ENCODE results near the gene PRKAG2. TPM values are rescaled to one million over a fixed set of nuclear protein-coding genes. Genes with fewer than 3 reads are reported as not detected.

Gene PRKAG2
- total and polyA plus RNA-seq, 2 of the 8 experiments (the other 6 are each of a cell fraction or from before 2014, with no cell fraction given) = 7.5 to 18.1 TPM

- Histone ChIP-seq H2BK12ac (ENCODE audit: low read depth, low read length) (no peak overlapping the region), H2BK20ac (ENCODE audit: low read length) (no peak overlapping the region), H3K4ac (replicated peaks; ENCODE audit: insufficient read length, low read depth, low read length) (no peak overlapping the region), H3K23me2 (ENCODE audit: low read depth, low read length) (peaks cover 3% of the 10 kb centered on the region), H3K27ac (ENCODE audit: low read depth, low read length) (no peak overlapping the region), H4K20me1 (replicated peaks in 1 of 2; ENCODE audit: control insufficient read depth in 1 of 2, insufficient read depth in 2 of 2, low read length in 2 of 2) (no peaks in the 10 kb centered on the region), H3K4me3 (ENCODE audit: extremely low read depth in 1 of 4, insufficient read depth in 2 of 4, low read depth in 3 of 4, low read length in 4 of 4) (no peak overlapping the region), H2AK5ac (ENCODE audit: low read depth, low read length) (no peak overlapping the region), H4K5ac (ENCODE audit: insufficient read length, low read depth, low read length) (no peak overlapping the region), H3K9ac (replicated peaks in 1 of 4; ENCODE audit: extremely low read depth in 1 of 4, low read depth in 3 of 4, low read length in 3 of 4) (no peak overlapping the region), H3K79me2 (ENCODE audit: control insufficient read depth in 1 of 2, insufficient read depth in 2 of 2, low read length in 2 of 2) (no peaks in the 10 kb centered on the region), H3K56ac (replicated peaks; ENCODE audit: insufficient read length, low read depth, low read length) (no peak overlapping the region), H2BK5ac (ENCODE audit: low read depth, low read length) (no peak overlapping the region), H2BK15ac (ENCODE audit: low read length) (no peak overlapping the region), H2BK120ac (replicated peaks; ENCODE audit: low read depth, low read length) (no peak overlapping the region), H3K27me3 (replicated peaks in 1 of 4; ENCODE audit: control insufficient read depth in 3 of 4, extremely low read depth in 1 of 4, insufficient read depth in 3 of 4, low read length in 3 of 4) (peaks cover 0 to 6% (median 3%) of the 10 kb centered on the region in 4 experiments; a peak in 4 of 7 replicates), H3K4me2 (ENCODE audit: insufficient read depth in 1 of 2, low read depth in 2 of 2, low read length in 2 of 2) (no peak overlapping the region), H3K4me1 (replicated peaks in 1 of 4; ENCODE audit: control insufficient read depth in 3 of 4, insufficient read depth in 4 of 4, low read length in 3 of 4) (peaks cover 0 to 5% (median 2%) of the 10 kb centered on the region in 4 experiments; a peak in 2 of 7 replicates), H3K23ac (ENCODE audit: insufficient read length) (no peak overlapping the region), H3K36me3 (ENCODE audit: control insufficient read depth in 2 of 4, insufficient read depth in 4 of 4, low read length in 3 of 4) (no peaks in the 10 kb centered on the region), H4K8ac (ENCODE audit: extremely low read depth, insufficient read depth, low read length) (peak overlapping the region; percentile 57; the same call in 1 of the 2 replicates), H2AFZ (ENCODE audit: low read length) (no peak overlapping the region), H4K91ac (replicated peaks; ENCODE audit: insufficient read length, low read length) (no peak overlapping the region), H3K14ac (ENCODE audit: insufficient read length) (no peak overlapping the region), H3K79me1 (ENCODE audit: low read depth, low read length) (no peaks in the 10 kb centered on the region), H3K18ac (ENCODE audit: extremely low read depth, low read length) (no peak overlapping the region), H3K9me3 (ENCODE audit: insufficient read depth in 2 of 2, low read depth in 1 of 2, low read length in 1 of 2) (peaks cover 6 to 10% of the 10 kb centered on the region in 2 experiments; a peak in 2 of 4 replicates)
- ChIA-PET CTCF (ENCODE audit: partially characterized antibody) (interaction anchor here (1.1 to 5.0 kb wide), 17 partner anchors 9 to 410 kb away, joined by 3 to 57 read pairs (median 6); no protein-coding TSS in a partner anchor), POLR2A (ENCODE audit: partially characterized antibody) (no interaction called here)
- FAIRE-seq (no peak), DNase-seq (ENCODE audit: low read depth in 1 of 2, low spot score in 2 of 2) (no peak)
- WGBS, 2 experiments (ENCODE audit: extremely low coverage in 1 of 2, insufficient coverage in 1 of 2, insufficient read length in 1 of 2, insufficient replicate concordance in 2 of 2, low coverage in 1 of 2, low lambda C conversion rate in 2 of 2, missing lambda C conversion rate in 1 of 2) = 92% methylated on average over 21 of the region's 22 CpGs; no CpG with 5 or more reads in 1 of the 2 experiments
- TF ChIP-seq POU5F1 (IDR thresholded peaks at IDR 0.05; ENCODE audit: low read depth, low read length) (no peak), SP2 (IDR thresholded peaks at IDR 0.05; ENCODE audit: low read length) (no peak), BCL11A (IDR thresholded peaks at IDR 0.05; ENCODE audit: low read depth in 2 of 2, low read length in 2 of 2) (no peak), SAP30 (IDR thresholded peaks at IDR 0.05; ENCODE audit: insufficient read depth, insufficient replicate concordance, low read length) (no peak), JUN (IDR thresholded peaks at IDR 0.05; ENCODE audit: low read depth, low read length) (no peak), SRF (IDR thresholded peaks at IDR 0.05; ENCODE audit: low read depth, low read length) (no peak), EP300 (IDR thresholded peaks at IDR 0.05; ENCODE audit: borderline replicate concordance in 1 of 2, low read depth in 2 of 2, low read length in 2 of 2) (no peak), SP4 (IDR thresholded peaks at IDR 0.05; ENCODE audit: low read length) (no peak), CTCF (IDR thresholded peaks at IDR 0.05; ENCODE audit: control extremely low read depth in 1 of 3, insufficient read depth in 1 of 3, low read depth in 1 of 3, low read length in 3 of 3) (no peak), NANOG (IDR thresholded peaks at IDR 0.05; ENCODE audit: insufficient read depth, low read depth, low read length, poor library complexity, severe bottlenecking) (no peak)
Measured at GRCh38 chr7:151781161-151781845, 95.6 kb downstream of the PRKAG2 start.

All from H1 (cell line).